GM19438 (cell line): Measurements from ENCODE around the gene NDRG2.

Source experiments
- ATAC-seq: cut with Tn5 transposase; IDR thresholded peaks from one replicate; pipeline ENCODE4 v1.9.1; 2021; ENCODE audit warnings: low read depth; ENCODE audit not compliant: unreplicated experiment

NDRG2 gene

DNA sequence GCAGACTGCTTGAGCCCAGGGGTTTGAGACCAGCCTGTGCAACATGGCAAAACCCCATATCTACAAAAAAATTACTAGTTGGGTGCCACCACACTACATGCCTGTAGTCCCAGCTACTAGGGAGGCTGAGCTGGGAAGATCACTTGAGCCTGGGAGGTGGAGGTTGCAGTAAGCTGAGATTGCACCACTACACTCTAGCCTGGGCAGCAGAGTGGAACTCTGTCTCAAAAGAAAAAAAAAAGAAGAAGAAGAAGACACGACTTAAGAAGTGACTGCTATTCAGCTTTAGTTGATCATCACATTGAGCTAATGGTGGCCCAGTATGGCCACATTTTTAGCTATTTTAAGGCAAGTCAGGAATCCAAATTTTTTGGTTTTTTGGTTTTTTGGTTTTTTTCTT lies 44.0 kb downstream of the NDRG2 start:
- no peak for ATAC-seq

DNA sequence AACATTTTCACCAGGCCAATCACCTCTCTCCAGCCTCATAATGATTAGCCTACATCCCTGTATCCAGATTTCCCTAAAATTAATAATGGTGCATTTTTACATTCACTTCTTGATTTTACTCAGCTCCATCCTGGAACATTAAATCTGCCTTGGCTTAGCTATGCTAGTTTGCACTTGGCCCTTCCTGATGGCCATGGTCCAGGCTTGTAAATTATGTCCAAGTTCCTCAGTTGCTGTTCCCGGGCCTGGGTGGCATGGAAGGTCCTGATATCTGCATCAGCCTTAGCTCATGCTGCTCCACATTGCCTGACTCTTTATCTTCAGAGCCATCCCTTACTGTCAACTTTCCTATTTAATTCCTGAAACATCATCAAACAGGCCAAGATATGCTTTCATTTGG lies 46.2 kb downstream of the NDRG2 start:
- ATAC-seq, result no peak

DNA sequence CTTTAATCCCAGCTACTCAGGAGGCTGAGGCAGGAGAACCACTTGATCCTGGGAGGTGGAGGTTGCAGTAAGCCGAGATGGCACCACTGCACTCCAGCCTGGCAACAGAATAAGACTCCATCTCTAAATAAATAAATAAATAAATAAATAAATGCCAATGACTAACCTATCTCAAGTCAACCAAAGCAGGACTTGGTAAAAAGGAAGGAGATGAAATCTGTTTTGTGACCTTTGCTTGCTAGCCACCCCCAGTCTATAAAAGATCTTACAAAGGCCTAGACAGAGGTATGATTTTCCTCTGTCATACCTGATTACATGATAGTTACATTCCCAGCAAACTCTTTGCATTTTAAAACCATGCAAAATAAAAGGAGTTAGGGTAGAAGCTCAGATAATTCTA lies 48.6 kb downstream of the NDRG2 start:
- ATAC-seq, result no peak

- ATAC-seq, result no peak
Observed at GRCh38 chr14:20973501-20973900, 51.4 kb downstream of the NDRG2 start.

DNA sequence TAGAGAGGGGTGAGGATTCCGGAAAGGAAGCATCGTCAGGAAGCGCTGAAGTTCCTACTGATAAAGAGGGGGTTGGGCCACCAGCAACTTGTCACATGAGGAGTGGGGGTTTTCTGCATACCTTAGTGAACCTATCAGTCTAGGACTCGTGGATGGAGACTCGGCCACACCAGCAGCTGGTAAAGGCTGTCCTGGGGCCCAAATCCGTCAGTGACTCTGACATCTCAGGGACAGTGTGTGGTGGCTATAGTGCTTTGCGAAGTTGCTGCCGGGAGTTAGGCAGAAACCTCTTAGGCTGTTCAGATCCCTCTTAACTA lies 53.2 kb downstream of the NDRG2 start:
- peak; percentile 23 for ATAC-seq

DNA sequence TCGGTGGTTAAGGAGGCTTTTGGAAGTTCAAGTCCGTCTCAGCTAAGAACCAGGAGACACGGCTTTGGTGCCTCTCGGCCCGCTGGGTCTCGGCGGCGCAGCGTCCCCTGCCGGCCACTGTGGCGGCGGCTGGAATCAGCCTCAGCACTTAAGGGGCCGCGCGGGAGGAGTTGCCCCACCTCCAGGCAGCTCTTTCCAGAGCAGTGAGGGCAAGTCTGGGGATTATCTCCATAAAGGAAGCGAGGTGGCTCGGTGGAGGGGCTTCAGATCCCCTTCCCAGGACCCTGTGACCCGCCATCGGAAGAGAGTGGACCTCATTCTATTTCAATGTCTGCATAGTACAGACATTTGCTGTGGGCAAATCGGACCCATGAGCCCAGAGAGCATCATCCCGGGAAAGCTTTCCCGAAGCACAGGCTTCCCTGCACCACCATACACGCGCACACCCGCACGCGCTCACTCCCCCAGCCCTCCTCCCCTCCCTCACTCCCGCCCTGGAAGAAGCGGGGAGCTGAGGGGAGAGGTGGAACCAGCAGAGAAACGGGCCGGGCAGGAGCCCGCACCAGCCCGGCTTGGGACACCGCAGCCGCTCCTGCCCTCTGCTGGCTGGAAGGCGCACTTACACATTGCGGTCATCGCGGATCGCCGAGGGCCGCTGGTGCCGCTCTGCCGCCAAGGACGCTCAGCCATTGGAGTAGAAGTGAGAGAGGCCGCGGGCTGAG lies 53.7 kb downstream of the NDRG2 start:
- peak; percentile 92 for ATAC-seq

DNA sequence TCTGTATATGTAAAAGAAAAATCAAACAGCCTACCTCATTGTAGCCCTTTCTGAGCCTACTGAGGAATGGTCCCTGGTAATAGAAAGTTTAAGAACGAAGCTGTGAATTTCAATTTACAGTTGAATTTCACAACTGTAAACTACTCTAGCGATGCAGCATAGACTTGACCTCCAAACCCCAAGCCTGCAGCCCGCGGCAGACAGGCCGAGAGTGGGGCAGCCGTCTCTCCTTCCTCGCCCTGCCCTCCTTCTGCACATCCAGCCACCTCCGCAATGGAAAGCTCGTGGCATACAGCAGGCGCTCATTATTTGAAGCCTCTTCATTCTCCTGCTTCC lies 54.2 kb downstream of the NDRG2 start:
- peak; percentile 11 for ATAC-seq

- ATAC-seq, result no peak
Observed at GRCh38 chr14:20969336-20969735, 55.5 kb downstream of the NDRG2 start.
